ENCODE results near the gene GAPDHS. TPM values are rescaled to one million over a fixed set of nuclear protein-coding genes. Genes with fewer than 3 reads are reported as not detected.

The GAPDHS gene
- total RNA-seq, 1 experiment from 2014 or later = not detected

DNA sequence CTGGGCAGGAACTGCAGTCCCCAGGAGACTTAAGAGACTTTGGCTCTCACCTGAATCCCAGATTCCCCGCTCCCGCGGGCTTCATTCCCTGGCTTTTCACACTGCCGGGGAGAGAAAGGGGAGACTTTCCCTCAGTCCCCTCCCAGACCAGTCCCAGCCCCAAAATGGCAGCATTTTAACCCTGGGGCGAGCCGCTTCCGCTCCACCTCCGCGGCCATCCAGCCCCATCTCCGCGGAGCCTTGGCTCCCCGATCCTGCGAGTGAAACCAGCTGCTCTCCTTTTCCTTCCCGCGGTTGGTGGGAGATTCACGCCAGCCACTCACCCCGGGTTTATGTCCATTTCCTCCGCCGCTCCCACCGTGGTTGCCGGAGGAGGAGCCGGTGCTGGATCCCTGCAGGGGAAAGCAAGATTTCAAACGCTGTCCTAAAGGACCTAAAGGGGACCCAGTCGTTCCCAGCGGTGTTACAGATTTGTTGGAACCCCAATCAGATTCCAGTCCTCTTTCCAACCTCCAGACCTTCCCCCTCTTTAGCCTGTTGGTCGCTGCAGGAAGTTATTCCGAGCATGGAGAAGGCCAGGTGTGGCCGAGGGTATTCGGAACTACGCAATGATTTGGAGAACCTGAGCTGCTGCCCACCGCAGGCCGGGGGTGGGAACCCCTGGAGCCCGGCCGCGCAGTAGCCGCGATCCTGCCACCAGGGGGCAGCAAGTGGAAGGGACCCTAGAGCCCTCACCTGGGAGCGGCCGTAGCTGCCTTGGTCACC is 23.2 kb upstream of the GAPDHS start (continued):
- TF ChIP-seq, protein P1, sequence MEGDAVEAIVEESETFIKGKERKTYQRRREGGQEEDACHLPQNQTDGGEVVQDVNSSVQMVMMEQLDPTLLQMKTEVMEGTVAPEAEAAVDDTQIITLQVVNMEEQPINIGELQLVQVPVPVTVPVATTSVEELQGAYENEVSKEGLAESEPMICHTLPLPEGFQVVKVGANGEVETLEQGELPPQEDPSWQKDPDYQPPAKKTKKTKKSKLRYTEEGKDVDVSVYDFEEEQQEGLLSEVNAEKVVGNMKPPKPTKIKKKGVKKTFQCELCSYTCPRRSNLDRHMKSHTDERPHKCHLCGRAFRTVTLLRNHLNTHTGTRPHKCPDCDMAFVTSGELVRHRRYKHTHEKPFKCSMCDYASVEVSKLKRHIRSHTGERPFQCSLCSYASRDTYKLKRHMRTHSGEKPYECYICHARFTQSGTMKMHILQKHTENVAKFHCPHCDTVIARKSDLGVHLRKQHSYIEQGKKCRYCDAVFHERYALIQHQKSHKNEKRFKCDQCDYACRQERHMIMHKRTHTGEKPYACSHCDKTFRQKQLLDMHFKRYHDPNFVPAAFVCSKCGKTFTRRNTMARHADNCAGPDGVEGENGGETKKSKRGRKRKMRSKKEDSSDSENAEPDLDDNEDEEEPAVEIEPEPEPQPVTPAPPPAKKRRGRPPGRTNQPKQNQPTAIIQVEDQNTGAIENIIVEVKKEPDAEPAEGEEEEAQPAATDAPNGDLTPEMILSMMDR (IDR thresholded peaks at IDR 0.05 in 2 of 3, conservative IDR thresholded peaks at IDR 0.05 in 1 of 3; ENCODE audit: borderline replicate concordance in 1 of 3, insufficient read depth in 1 of 3, low read depth in 2 of 3, low read length in 2 of 3) = peak; percentile 95 to 96 (median 95)
- TF ChIP-seq TCF7L2 (IDR thresholded peaks at IDR 0.05; ENCODE audit: borderline replicate concordance, extremely low read depth, insufficient read depth, insufficient read length) (no peak), ELF1 (IDR thresholded peaks at IDR 0.05; ENCODE audit: borderline replicate concordance, low read depth) (no peak)
- TF ChIP-seq, protein P2, sequence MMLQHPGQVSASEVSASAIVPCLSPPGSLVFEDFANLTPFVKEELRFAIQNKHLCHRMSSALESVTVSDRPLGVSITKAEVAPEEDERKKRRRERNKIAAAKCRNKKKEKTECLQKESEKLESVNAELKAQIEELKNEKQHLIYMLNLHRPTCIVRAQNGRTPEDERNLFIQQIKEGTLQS (IDR thresholded peaks at IDR 0.05) = no peak

DNA sequence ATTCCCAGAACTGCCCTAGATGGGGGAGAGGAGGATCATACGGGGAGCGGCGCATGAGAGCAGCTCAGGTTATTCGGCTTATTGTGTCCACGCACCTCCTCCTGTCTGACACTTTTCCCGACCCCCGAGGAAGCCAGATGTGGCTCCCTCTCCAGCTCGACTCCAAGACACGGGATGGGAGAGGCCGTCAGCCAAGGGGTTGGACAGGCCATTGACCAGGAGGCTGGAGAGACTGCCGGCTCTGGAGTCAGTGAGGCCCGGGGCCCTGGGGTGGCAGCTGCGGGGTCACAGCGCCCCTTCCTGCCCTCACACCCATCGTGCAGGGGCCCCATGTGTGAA is 22.7 kb upstream of the GAPDHS start:
- Histone ChIP-seq H3K9me2 (ENCODE audit: insufficient read depth) (no peaks in the 10 kb centered on the region), H3K27ac (ENCODE audit: low read depth, low read length) (peak overlapping the region; percentile 94), H4K20me1 (ENCODE audit: insufficient read depth) (no peaks in the 10 kb centered on the region), H3K9me3 (ENCODE audit: control insufficient read depth in 1 of 2, insufficient read depth in 1 of 2, low read depth in 1 of 2, low read length in 2 of 2) (no peaks in the 10 kb centered on the region), H2AFZ (ENCODE audit: low read depth, low read length, poor library complexity, severe bottlenecking) (no peak overlapping the region), H3K9ac (ENCODE audit: low read length) (peak overlapping the region; percentile 85), H3K27me3 (ENCODE audit: insufficient read depth, low read length) (no peaks in the 10 kb centered on the region), H3K79me2 (ENCODE audit: insufficient read depth, low read length) (peaks cover 45% of the 10 kb centered on the region), H3K4me3 (replicated peaks in 1 of 2; ENCODE audit: low read depth in 1 of 2, low read length in 2 of 2) (peak overlapping the region; percentile 66 to 70), H3K36me3 (ENCODE audit: control insufficient read depth in 1 of 2, insufficient read depth in 2 of 2, low read length in 2 of 2) (peaks cover 2 to 24% of the 10 kb centered on the region in 2 experiments; a peak in 3 of 4 replicates), H3K4me2 (ENCODE audit: low read length) (peak overlapping the region; percentile 94), H3K4me1 (ENCODE audit: control insufficient read depth in 1 of 2, insufficient read depth in 2 of 2, low read length in 2 of 2) (peaks cover 19 to 37% of the 10 kb centered on the region in 2 experiments)
- DNase-seq (ENCODE audit: low read depth, low spot score) = no peak
- ChIA-PET POLR2A (interaction anchor here (0.5 to 2.4 kb wide), 16 partner anchors 9 to 431 kb away, joined by 3 to 22 read pairs (median 4); partner anchors contain the start of genes COX6B1 and LIN37), RAD21 (ENCODE audit: low non-redundant PET in 1 of 2, low total read pairs in 2 of 2, uncharacterized antibody in 2 of 2, unreplicated experiment in 2 of 2) (interaction anchor here in 1 of 2 experiments (0.5 kb wide), 1 partner anchor 159 kb away, joined by 3 read pairs; no protein-coding TSS in a partner anchor), CTCF (interaction anchor here (0.7 to 1.6 kb wide), 15 partner anchors 9 to 191 kb away, joined by 3 to 11 read pairs (median 3); partner anchors contain the start of gene COX6B1)
- intact Hi-C loops (cut with micrococcal nuclease) = loop anchor here (1.0 kb wide), 3 partner anchors 35 to 207 kb away; partner anchors contain the start of genes COX6B1 and TMEM147
- no TSS peak for BruUV-seq (replicated peaks)
- peak; percentile 8 for ATAC-seq
- TF ChIP-seq CBX3 (IDR thresholded peaks at IDR 0.05; ENCODE audit: low read depth) (no peak), CEBPB (IDR thresholded peaks at IDR 0.05; ENCODE audit: low read depth) (no peak), ELF1 (IDR thresholded peaks at IDR 0.05; ENCODE audit: borderline replicate concordance, low read depth) (no peak), SRF (IDR thresholded peaks at IDR 0.05; ENCODE audit: low read depth) (no peak), SIN3A (IDR thresholded peaks at IDR 0.05; ENCODE audit: low read depth) (no peak), YY1 (IDR thresholded peaks at IDR 0.05; ENCODE audit: extremely low read depth, insufficient replicate concordance, low read depth, low read length) (no peak), SP1 (IDR thresholded peaks at IDR 0.05; ENCODE audit: low read depth) (no peak), JUND (IDR thresholded peaks at IDR 0.05) (no peak), FOSL1 (IDR thresholded peaks at IDR 0.05; ENCODE audit: low read depth) (no peak), ZFX (IDR thresholded peaks at IDR 0.05) (no peak), ZNF274 (IDR thresholded peaks at IDR 0.05; ENCODE audit: low read depth, low read length) (no peak), EZH2 (IDR thresholded peaks at IDR 0.05) (no peak)
- TF ChIP-seq, protein P3, sequence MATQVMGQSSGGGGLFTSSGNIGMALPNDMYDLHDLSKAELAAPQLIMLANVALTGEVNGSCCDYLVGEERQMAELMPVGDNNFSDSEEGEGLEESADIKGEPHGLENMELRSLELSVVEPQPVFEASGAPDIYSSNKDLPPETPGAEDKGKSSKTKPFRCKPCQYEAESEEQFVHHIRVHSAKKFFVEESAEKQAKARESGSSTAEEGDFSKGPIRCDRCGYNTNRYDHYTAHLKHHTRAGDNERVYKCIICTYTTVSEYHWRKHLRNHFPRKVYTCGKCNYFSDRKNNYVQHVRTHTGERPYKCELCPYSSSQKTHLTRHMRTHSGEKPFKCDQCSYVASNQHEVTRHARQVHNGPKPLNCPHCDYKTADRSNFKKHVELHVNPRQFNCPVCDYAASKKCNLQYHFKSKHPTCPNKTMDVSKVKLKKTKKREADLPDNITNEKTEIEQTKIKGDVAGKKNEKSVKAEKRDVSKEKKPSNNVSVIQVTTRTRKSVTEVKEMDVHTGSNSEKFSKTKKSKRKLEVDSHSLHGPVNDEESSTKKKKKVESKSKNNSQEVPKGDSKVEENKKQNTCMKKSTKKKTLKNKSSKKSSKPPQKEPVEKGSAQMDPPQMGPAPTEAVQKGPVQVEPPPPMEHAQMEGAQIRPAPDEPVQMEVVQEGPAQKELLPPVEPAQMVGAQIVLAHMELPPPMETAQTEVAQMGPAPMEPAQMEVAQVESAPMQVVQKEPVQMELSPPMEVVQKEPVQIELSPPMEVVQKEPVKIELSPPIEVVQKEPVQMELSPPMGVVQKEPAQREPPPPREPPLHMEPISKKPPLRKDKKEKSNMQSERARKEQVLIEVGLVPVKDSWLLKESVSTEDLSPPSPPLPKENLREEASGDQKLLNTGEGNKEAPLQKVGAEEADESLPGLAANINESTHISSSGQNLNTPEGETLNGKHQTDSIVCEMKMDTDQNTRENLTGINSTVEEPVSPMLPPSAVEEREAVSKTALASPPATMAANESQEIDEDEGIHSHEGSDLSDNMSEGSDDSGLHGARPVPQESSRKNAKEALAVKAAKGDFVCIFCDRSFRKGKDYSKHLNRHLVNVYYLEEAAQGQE (IDR thresholded peaks at IDR 0.05; ENCODE audit: low read depth) = no peak
- TF ChIP-seq, protein P1 (IDR thresholded peaks at IDR 0.05 in 2 of 3, conservative IDR thresholded peaks at IDR 0.05 in 1 of 3; ENCODE audit: borderline replicate concordance in 1 of 3, insufficient read depth in 1 of 3, low read depth in 2 of 3, low read length in 2 of 3) = no peak
